Loucy (cell line): ENCODE measurements around the gene CERS6.

Experiments used
- H2AFZ ChIP-seq: fragments of 200-600 bp; sonication (generic); 2 replicates; pipeline ENCODE4 v1.6.0; 2016; ENCODE audit warnings: antibody characterized with exemption, mild to moderate bottlenecking, low read length, moderate library complexity
- H3F3A ChIP-seq: fragments of 200-600 bp; 2 replicates; pipeline ENCODE4 v1.6.0; 2016; ENCODE audit warnings: antibody characterized with exemption, low read depth, mild to moderate bottlenecking
- H3K27me3 ChIP-seq: fragments of 200-600 bp; sonication (generic); 2 replicates; pipeline ENCODE4 v1.6.1; 2014; ENCODE audit warnings: low read length, mild to moderate bottlenecking; ENCODE audit not compliant: insufficient read depth, poor library complexity, severe bottlenecking
- H3K36me3 ChIP-seq: fragments of 200-600 bp; sonication (generic); 2 replicates; pipeline ENCODE4 v1.6.1; 2016; ENCODE audit warnings: low read length; ENCODE audit not compliant: insufficient read depth
- H3K4me1 ChIP-seq: fragments of 200-600 bp; sonication (generic); 2 replicates; pipeline ENCODE4 v1.5.1; 2014; ENCODE audit warnings: low read length, mild to moderate bottlenecking; ENCODE audit not compliant: insufficient read depth, poor library complexity, severe bottlenecking
- H3K4me2 ChIP-seq: fragments of 200-600 bp; sonication (generic); 2 replicates; pipeline ENCODE4 v1.6.0; 2014; ENCODE audit warnings: antibody characterized with exemption, low read length, low read depth, mild to moderate bottlenecking; ENCODE audit not compliant: poor library complexity, severe bottlenecking
- H3K4me3 ChIP-seq: fragments of 200-600 bp; sonication (generic); 2 replicates; pipeline ENCODE4 v1.5.1; 2014; ENCODE audit warnings: low read length, mild to moderate bottlenecking, mixed read lengths; ENCODE audit not compliant: poor library complexity, severe bottlenecking
- H3K79me2 ChIP-seq: fragments of 200-600 bp; sonication (generic); 2 replicates; pipeline ENCODE4 v1.6.1; 2014; ENCODE audit warnings: low read length; ENCODE audit not compliant: insufficient read depth
- H3K9ac ChIP-seq: fragments of 200-600 bp; sonication (generic); 2 replicates; pipeline ENCODE4 v1.6.0; 2014; ENCODE audit warnings: mild to moderate bottlenecking, low read depth, low read length, moderate library complexity; ENCODE audit not compliant: poor library complexity, severe bottlenecking
- H3K9me2 ChIP-seq: fragments of 200-600 bp; sonication (generic); replicated peaks from 2 replicates; pipeline ENCODE4 v1.6.1; 2016; ENCODE audit warnings: low read depth, low read length, mixed read lengths
- H3K9me3 ChIP-seq: fragments of 200-600 bp; sonication (generic); 2 replicates; pipeline ENCODE4 v1.6.1; 2014; ENCODE audit warnings: mild to moderate bottlenecking, antibody characterized with exemption, low read length, low read depth; ENCODE audit not compliant: insufficient read depth
- H4K20me1 ChIP-seq: fragments of 200-600 bp; sonication (generic); 2 replicates; pipeline ENCODE4 v1.6.0; 2014; ENCODE audit warnings: antibody characterized with exemption, low read length, mild to moderate bottlenecking; ENCODE audit not compliant: insufficient read depth, poor library complexity, severe bottlenecking
- CTCF ChIP-seq: fragments of 200-600 bp; sonication (generic); conservative IDR thresholded peaks from 2 replicates; pipeline ENCODE4 v1.5.1; 2014; ENCODE audit warnings: mild to moderate bottlenecking, antibody characterized with exemption, low read length
- EZH2phosphoT487 ChIP-seq: fragments of 200-600 bp; IDR thresholded peaks from 2 replicates; pipeline ENCODE4 v1.6.1; 2018; ENCODE audit warnings: antibody characterized with exemption, mild to moderate bottlenecking, moderate library complexity, borderline replicate concordance

CERS6 gene

DNA sequence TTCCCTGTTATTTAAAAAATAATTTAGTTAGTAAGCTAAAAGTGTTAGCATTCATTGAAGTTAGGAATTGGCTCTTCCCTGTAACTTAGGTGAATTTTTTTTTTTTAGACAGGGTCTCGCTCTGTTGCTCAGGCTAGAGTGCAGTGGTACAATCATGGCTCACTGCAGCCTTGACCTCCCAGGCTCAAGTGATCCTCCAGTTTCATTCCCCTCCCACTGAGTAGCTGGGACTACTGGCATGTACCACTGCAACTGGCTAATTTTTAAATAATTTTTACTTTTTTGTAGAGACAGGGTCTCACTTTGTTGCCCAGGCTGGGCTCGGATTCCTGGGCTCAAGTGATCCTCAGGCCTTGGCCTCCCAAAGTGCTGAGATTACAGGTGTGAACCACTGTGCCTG is 66.4 kb downstream of the CERS6 start:
- H3K79me2 ChIP-seq = peaks cover 76% of the 10 kb centered on the region
- no peak overlapping the region for H3K4me3 ChIP-seq
- no peak overlapping the region for H2AFZ ChIP-seq
- H3K4me1 ChIP-seq = peaks cover 8% of the 10 kb centered on the region
- H4K20me1 ChIP-seq = peaks cover 23% of the 10 kb centered on the region
- H3K36me3 ChIP-seq = no peaks in the 10 kb centered on the region
- H3K9me3 ChIP-seq = no peaks in the 10 kb centered on the region
- H3K9ac ChIP-seq = no peak overlapping the region
- no peak overlapping the region for H3K4me2 ChIP-seq
- TF ChIP-seq EZH2phosphoT487 = no peak
- no peak for TF ChIP-seq CTCF
- H3K27me3 ChIP-seq = no peaks in the 10 kb centered on the region
- no peaks in the 10 kb centered on the region for H3K9me2 ChIP-seq
- no peaks in the 10 kb centered on the region for H3F3A ChIP-seq

DNA sequence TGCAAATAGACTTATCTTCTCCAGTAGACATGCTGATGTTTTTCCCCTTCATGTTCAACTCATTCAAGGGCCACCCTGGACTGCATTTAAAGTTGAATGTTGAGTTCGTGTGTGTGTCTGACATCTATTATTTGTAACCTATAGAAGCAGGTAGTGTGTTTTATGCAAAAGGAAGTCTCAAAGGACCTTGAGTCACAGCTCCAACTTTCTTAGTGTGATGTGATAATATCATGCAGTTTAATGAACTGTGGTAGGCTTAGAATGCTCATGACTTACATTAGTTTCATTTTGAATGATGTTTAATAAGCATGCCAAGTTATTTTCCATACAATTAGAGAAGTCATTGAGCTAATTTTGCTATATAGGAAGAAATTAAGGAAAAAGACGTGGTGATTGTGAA is 67.9 kb downstream of the CERS6 start:
- no peak overlapping the region for H3K4me3 ChIP-seq
- peaks cover 70% of the 10 kb centered on the region for H3K79me2 ChIP-seq
- no peaks in the 10 kb centered on the region for H3K9me2 ChIP-seq
- no peaks in the 10 kb centered on the region for H3K27me3 ChIP-seq
- peaks cover 18% of the 10 kb centered on the region for H4K20me1 ChIP-seq
- no peaks in the 10 kb centered on the region for H3K36me3 ChIP-seq
- H3K4me2 ChIP-seq = no peak overlapping the region
- H3K4me1 ChIP-seq = peaks cover 8% of the 10 kb centered on the region
- no peak overlapping the region for H3K9ac ChIP-seq
- no peaks in the 10 kb centered on the region for H3F3A ChIP-seq
- TF ChIP-seq CTCF = no peak
- no peak for TF ChIP-seq EZH2phosphoT487
- no peaks in the 10 kb centered on the region for H3K9me3 ChIP-seq
- H2AFZ ChIP-seq = no peak overlapping the region

GRCh38 chr2:168525020-168525419 is 68.9 kb downstream of the CERS6 start:
- peaks cover 67% of the 10 kb centered on the region for H3K79me2 ChIP-seq
- peaks cover 11% of the 10 kb centered on the region for H4K20me1 ChIP-seq
- TF ChIP-seq EZH2phosphoT487 (no peak), CTCF (no peak)
- no peaks in the 10 kb centered on the region for H3K9me3 ChIP-seq
- H3K4me1 ChIP-seq = peaks cover 13% of the 10 kb centered on the region
- no peak overlapping the region for H2AFZ ChIP-seq
- no peaks in the 10 kb centered on the region for H3K9me2 ChIP-seq
- no peaks in the 10 kb centered on the region for H3K36me3 ChIP-seq
- H3K4me3 ChIP-seq = no peak overlapping the region
- H3F3A ChIP-seq = no peaks in the 10 kb centered on the region
- H3K27me3 ChIP-seq = no peaks in the 10 kb centered on the region
- H3K9ac ChIP-seq = no peak overlapping the region
- no peak overlapping the region for H3K4me2 ChIP-seq
